ENCODE data around the gene PRMT7.

Gene PRMT7

GRCh38 chr16:68339214-68339613 is 28.4 kb downstream of the PRMT7 start:
- Mint-ChIP-seq H3K4me1 (ENCODE audit: low read depth) (peaks cover 4% of the 10 kb centered on the region), H3K27ac (no peak overlapping the region), H3K36me3 (ENCODE audit: low read depth) (peaks cover 93% of the 10 kb centered on the region), H3K4me3 (no peak overlapping the region), H3K9me3 (no peaks in the 10 kb centered on the region), H3K27me3 (no peaks in the 10 kb centered on the region)
- intact Hi-C loops (cut with micrococcal nuclease), result no loop called here

- Mint-ChIP-seq H3K4me1 (ENCODE audit: low read depth) (no peaks in the 10 kb centered on the region), H3K4me3 (no peak overlapping the region), H3K9me3 (no peaks in the 10 kb centered on the region), H3K36me3 (ENCODE audit: low read depth) (peaks cover 97% of the 10 kb centered on the region), H3K27me3 (no peaks in the 10 kb centered on the region), H3K27ac (no peak overlapping the region)
- intact Hi-C loops (cut with micrococcal nuclease), result no loop called here
Observed at GRCh38 chr16:68342620-68343019, 31.8 kb downstream of the PRMT7 start.

- Mint-ChIP-seq H3K27me3 (no peaks in the 10 kb centered on the region), H3K36me3 (ENCODE audit: low read depth) (peaks cover 97% of the 10 kb centered on the region), H3K27ac (no peak overlapping the region), H3K4me3 (no peak overlapping the region), H3K9me3 (no peaks in the 10 kb centered on the region), H3K4me1 (ENCODE audit: low read depth) (no peaks in the 10 kb centered on the region)
- intact Hi-C loops (cut with micrococcal nuclease), result no loop called here
Observed at GRCh38 chr16:68343137-68343536, 32.3 kb downstream of the PRMT7 start.

GRCh38 chr16:68344252-68344651 is 33.4 kb downstream of the PRMT7 start:
- Mint-ChIP-seq H3K4me1 (ENCODE audit: low read depth) (no peaks in the 10 kb centered on the region), H3K27me3 (no peaks in the 10 kb centered on the region), H3K4me3 (no peak overlapping the region), H3K9me3 (no peaks in the 10 kb centered on the region), H3K36me3 (ENCODE audit: low read depth) (peaks cover 97% of the 10 kb centered on the region), H3K27ac (no peak overlapping the region)
- intact Hi-C loops (cut with micrococcal nuclease), result no loop called here

- intact Hi-C loops (cut with micrococcal nuclease), result no loop called here
- Mint-ChIP-seq H3K36me3 (ENCODE audit: low read depth) (peaks cover 97% of the 10 kb centered on the region), H3K4me1 (ENCODE audit: low read depth) (no peaks in the 10 kb centered on the region), H3K27me3 (no peaks in the 10 kb centered on the region), H3K4me3 (no peak overlapping the region), H3K27ac (no peak overlapping the region), H3K9me3 (no peaks in the 10 kb centered on the region)
Observed at GRCh38 chr16:68345351-68345810, 34.6 kb downstream of the PRMT7 start.

- no peaks in the 10 kb centered on the region for H3K27me3 Mint-ChIP-seq
- H3K27ac Mint-ChIP-seq, result peak overlapping the region; percentile 33
- H3K4me3 Mint-ChIP-seq, result no peak overlapping the region
- peaks cover 97% of the 10 kb centered on the region for H3K36me3 Mint-ChIP-seq (ENCODE audit: low read depth)
- intact Hi-C loops (cut with micrococcal nuclease), result no loop called here
- no peaks in the 10 kb centered on the region for H3K4me1 Mint-ChIP-seq (ENCODE audit: low read depth)
- H3K9me3 Mint-ChIP-seq, result no peaks in the 10 kb centered on the region
Observed at GRCh38 chr16:68345958-68346635, 35.3 kb downstream of the PRMT7 start.

GRCh38 chr16:68346892-68347480 is 36.2 kb downstream of the PRMT7 start:
- Mint-ChIP-seq H3K9me3 (no peaks in the 10 kb centered on the region), H3K27me3 (no peaks in the 10 kb centered on the region), H3K27ac (peak overlapping the region; percentile 33), H3K36me3 (ENCODE audit: low read depth) (peaks cover 97% of the 10 kb centered on the region), H3K4me1 (ENCODE audit: low read depth) (no peaks in the 10 kb centered on the region), H3K4me3 (no peak overlapping the region)
- intact Hi-C loops (cut with micrococcal nuclease), result no loop called here

- no peak overlapping the region for H3K4me3 Mint-ChIP-seq
- H3K9me3 Mint-ChIP-seq, result no peaks in the 10 kb centered on the region
- no peak overlapping the region for H3K27ac Mint-ChIP-seq
- no peaks in the 10 kb centered on the region for H3K4me1 Mint-ChIP-seq (ENCODE audit: low read depth)
- H3K36me3 Mint-ChIP-seq (ENCODE audit: low read depth), result peaks cover 97% of the 10 kb centered on the region
- intact Hi-C loops (cut with micrococcal nuclease), result no loop called here
- H3K27me3 Mint-ChIP-seq, result no peaks in the 10 kb centered on the region
Observed at GRCh38 chr16:68347605-68348004, 36.8 kb downstream of the PRMT7 start.

GRCh38 chr16:68348639-68349445 is 38.0 kb downstream of the PRMT7 start:
- H3K27ac Mint-ChIP-seq, result no peak overlapping the region
- H3K9me3 Mint-ChIP-seq, result no peaks in the 10 kb centered on the region
- H3K36me3 Mint-ChIP-seq (ENCODE audit: low read depth), result peaks cover 97% of the 10 kb centered on the region
- no peaks in the 10 kb centered on the region for H3K4me1 Mint-ChIP-seq (ENCODE audit: low read depth)
- H3K4me3 Mint-ChIP-seq, result no peak overlapping the region
- intact Hi-C loops (cut with micrococcal nuclease), result no loop called here
- H3K27me3 Mint-ChIP-seq, result peaks cover 3% of the 10 kb centered on the region

- intact Hi-C loops (cut with micrococcal nuclease), result no loop called here
- Mint-ChIP-seq H3K4me3 (no peak overlapping the region), H3K36me3 (ENCODE audit: low read depth) (peaks cover 100% of the 10 kb centered on the region), H3K4me1 (ENCODE audit: low read depth) (peaks cover under 1% of the 10 kb centered on the region), H3K27ac (no peak overlapping the region), H3K27me3 (peaks cover 11% of the 10 kb centered on the region), H3K9me3 (no peaks in the 10 kb centered on the region)
Observed at GRCh38 chr16:68349838-68350410, 39.1 kb downstream of the PRMT7 start.

- intact Hi-C loops (cut with micrococcal nuclease), result no loop called here
- peaks cover 100% of the 10 kb centered on the region for H3K36me3 Mint-ChIP-seq (ENCODE audit: low read depth)
- no peak overlapping the region for H3K27ac Mint-ChIP-seq
- no peak overlapping the region for H3K4me3 Mint-ChIP-seq
- peaks cover 20% of the 10 kb centered on the region for H3K27me3 Mint-ChIP-seq
- H3K9me3 Mint-ChIP-seq, result no peaks in the 10 kb centered on the region
- peaks cover 10% of the 10 kb centered on the region for H3K4me1 Mint-ChIP-seq (ENCODE audit: low read depth)
Observed at GRCh38 chr16:68350813-68351350, 40.1 kb downstream of the PRMT7 start.

- Mint-ChIP-seq H3K27ac (no peak overlapping the region), H3K27me3 (peaks cover 26% of the 10 kb centered on the region), H3K4me1 (ENCODE audit: low read depth) (peaks cover 15% of the 10 kb centered on the region), H3K36me3 (ENCODE audit: low read depth) (peaks cover 100% of the 10 kb centered on the region), H3K4me3 (no peak overlapping the region), H3K9me3 (no peaks in the 10 kb centered on the region)
- intact Hi-C loops (cut with micrococcal nuclease), result no loop called here
Observed at GRCh38 chr16:68351463-68351862, 40.6 kb downstream of the PRMT7 start.

GRCh38 chr16:68351991-68352431 is 41.2 kb downstream of the PRMT7 start:
- Mint-ChIP-seq H3K27me3 (peaks cover 32% of the 10 kb centered on the region), H3K9me3 (no peaks in the 10 kb centered on the region), H3K36me3 (ENCODE audit: low read depth) (peaks cover 100% of the 10 kb centered on the region), H3K4me1 (ENCODE audit: low read depth) (peaks cover 21% of the 10 kb centered on the region), H3K27ac (no peak overlapping the region), H3K4me3 (no peak overlapping the region)
- intact Hi-C loops (cut with micrococcal nuclease), result no loop called here

- Mint-ChIP-seq H3K27me3 (peaks cover 45% of the 10 kb centered on the region), H3K9me3 (no peaks in the 10 kb centered on the region), H3K27ac (no peak overlapping the region), H3K4me1 (ENCODE audit: low read depth) (peaks cover 22% of the 10 kb centered on the region), H3K4me3 (no peak overlapping the region), H3K36me3 (ENCODE audit: low read depth) (peaks cover 100% of the 10 kb centered on the region)
- intact Hi-C loops (cut with micrococcal nuclease), result no loop called here
Observed at GRCh38 chr16:68353366-68353765, 42.5 kb downstream of the PRMT7 start.

All from dendritic cell treated with granulocyte-macrophage colony-stimulating factor and Interleukin-4, amounts not matched to agents 40 ng/mL and 50 ng/mL, for 4 days (primary cell).